GM12878 (cell line): Measurements from ENCODE around the gene ANKRD31. TPM values are rescaled to one million over a fixed set of nuclear protein-coding genes. Genes with fewer than 3 reads are reported as not detected.

Source experiments
- ATAC-seq: fragments of 200-7000 bp; cut with Tn5 transposase; 3 replicates; pipeline ENCODE4 v1.9.1; 2020; ENCODE audit warnings: mild to moderate bottlenecking, moderate library complexity
- BruUV-seq: library from RNA; stranded (reverse); fragments of 400-500 nt; replicated peaks from 2 replicates; lab custom pipeline; 2021; lab: Mats Ljungman, UMichigan
- CTCF ChIA-PET: fragments of 300-600 bp; sonication (Branson Sonifier 250); formaldehyde crosslinking; extraction: SDS; loops from one replicate; lab custom pipeline; 2021; ENCODE audit warnings: inconsistent platforms; lab: Yijun Ruan, JAX
- POLR2A ChIA-PET: fragments of 350-600 bp; formaldehyde crosslinking; extraction: SDS; loops from one replicate; lab custom pipeline; 2021; ENCODE audit warnings: inconsistent platforms; lab: Charles Lee
- RAD21 ChIA-PET: fragments of 300-600 bp; sonication (Branson Sonifier 250); formaldehyde crosslinking; loops from one replicate; lab custom pipeline; 2023; ENCODE audit warnings: antibody characterized with exemption; ENCODE audit not compliant: unreplicated experiment; lab: Charles Lee
- SMC1A ChIA-PET: fragments of 300-600 bp; sonication (Branson Sonifier 250); formaldehyde crosslinking; loops from one replicate; lab custom pipeline; 2023; ENCODE audit not compliant: unreplicated experiment, uncharacterized antibody; lab: Charles Lee
- DNase-seq: peaks from one replicate; pipeline ENCODE4 v3.0.0-alpha.2; 2011; ENCODE audit warnings: low read depth, low spot score
- FAIRE-seq: peaks from 3 replicates; lab custom pipeline; 2011; peaks lifted over from hg19 to GRCh38; lab: Jason Lieb, UNC
- H2AFZ ChIP-seq: 2 replicates; pipeline ENCODE4 v1.6.0; 2011; ENCODE audit warnings: low read depth, low read length, control low read depth; ENCODE audit not compliant: control insufficient read depth
- H3K27ac ChIP-seq: 2 replicates; pipeline ENCODE4 v1.5.1; 2011; ENCODE audit warnings: control low read depth; ENCODE audit not compliant: control insufficient read depth, insufficient read depth
- H3K27me3 ChIP-seq, 2 experiments: replicated peaks in 1 of 2; 2 replicates each; pipeline versions ENCODE4 v1.6.0 to v1.6.1; 2011; ENCODE audit warnings: low read length in 1 of 2; ENCODE audit not compliant: control insufficient read depth in 2 of 2, insufficient read depth in 2 of 2
- H3K36me3 ChIP-seq, 2 experiments: 2 replicates each; pipeline ENCODE4 v1.5.1; 2011; ENCODE audit warnings: low read length in 1 of 2; ENCODE audit not compliant: control insufficient read depth in 2 of 2, insufficient read depth in 2 of 2
- H3K4me1 ChIP-seq: 2 replicates; pipeline ENCODE4 v1.6.1; 2011; ENCODE audit warnings: mild to moderate bottlenecking, low read length, moderate library complexity, mixed read lengths; ENCODE audit not compliant: control insufficient read depth, insufficient read depth
- H3K4me2 ChIP-seq: 2 replicates; pipeline ENCODE4 v1.6.0; 2011; ENCODE audit warnings: control low read depth; ENCODE audit not compliant: control insufficient read depth, insufficient read depth
- H3K4me3 ChIP-seq: fragments of 200-600 bp; sonication (generic); 2 replicates; pipeline ENCODE4 v1.5.1; 2016
- H3K79me2 ChIP-seq: 2 replicates; pipeline ENCODE4 v1.6.0; 2011; ENCODE audit warnings: low read length; ENCODE audit not compliant: control insufficient read depth, insufficient read depth
- H3K9ac ChIP-seq: 2 replicates; pipeline ENCODE4 v1.8.0; 2011; ENCODE audit warnings: low read length, control low read depth, mixed read lengths; ENCODE audit not compliant: control insufficient read depth, insufficient read depth
- H3K9me3 ChIP-seq: replicated peaks from 3 replicates; pipeline ENCODE4 v1.5.1; 2011; ENCODE audit warnings: mild to moderate bottlenecking, low read length; ENCODE audit not compliant: control insufficient read depth, insufficient read depth
- H4K20me1 ChIP-seq: 2 replicates; pipeline ENCODE4 v1.6.0; 2011; ENCODE audit not compliant: control insufficient read depth, insufficient read depth
- CUX1 ChIP-seq: IDR thresholded peaks from 2 replicates; pipeline ENCODE4 v1.6.1; 2012; ENCODE audit warnings: improper control_type of control experiment, low read depth, low read length; ENCODE audit not compliant: insufficient replicate concordance
- JUND ChIP-seq: IDR thresholded peaks from 2 replicates; pipeline ENCODE4 v1.6.1; 2012; ENCODE audit warnings: low read depth, mild to moderate bottlenecking, low read length, improper control_type of control experiment, moderate library complexity
- PAX5 ChIP-seq: IDR thresholded peaks from 2 replicates; pipeline ENCODE4 v1.6.1; 2011; ENCODE audit warnings: low read depth, low read length, borderline replicate concordance
- RAD21 ChIP-seq: IDR thresholded peaks from 2 replicates; pipeline ENCODE4 v1.6.1; 2011; ENCODE audit warnings: mild to moderate bottlenecking, low read depth, low read length, moderate library complexity; ENCODE audit not compliant: insufficient read depth
- SIX5 ChIP-seq: IDR thresholded peaks from 2 replicates; pipeline ENCODE4 v1.6.1; 2011; ENCODE audit warnings: mild to moderate bottlenecking, low read depth, low read length, moderate library complexity; ENCODE audit not compliant: severe bottlenecking
- WGBS: methylation state at CpG from one replicate; pipeline ENCODE4 v1.1.6; 2016; ENCODE audit warnings: low lambda C conversion rate; ENCODE audit not compliant: insufficient replicate concordance, insufficient coverage; ENCODE audit errors: missing lambda C conversion rate; 5-methylcytosine and 5-hydroxymethylcytosine counted together
- in situ Hi-C: fragments of 300-500 bp; cut with MboI; formaldehyde crosslinking; loops from 9 replicates; pipeline ENCODE4 v1.14.3; 2018; ENCODE audit warnings: mixed read lengths
- intact Hi-C: fragments of 100-400 bp; cut with micrococcal nuclease; formaldehyde crosslinking; loops from one replicate; pipeline ENCODE4 v1.14.2; 2022; ENCODE audit not compliant: unreplicated experiment
- polyA plus RNA-seq, 11 experiments: library from polyadenylated mRNA; depleted of rRNA in 4 of 11; unstranded in 6 of 11; stranded (reverse) in 5 of 11; fragments of >200 nt; fragmentation: Nextera tagmentation in 4 of 11; fragmentation: Illumina TruSeq in 1 of 11; extraction: Ambion mirVana in 4 of 11; extraction: Trizol in 1 of 11; gene quantifications; 1 replicate in 1 of 11; 2 replicates in 10 of 11; pipeline versions ENCODE4 v1.2.1 to v1.2.3, GENCODE V29; 2011 to 2016; ENCODE audit warnings: inconsistent platforms in 2 of 11, missing spikeins in 2 of 11, low read depth in 1 of 11
- total RNA-seq, 4 experiments: library from RNA; depleted of rRNA in 3 of 4; stranded (reverse); fragments of >200 nt in 3 of 4; fragmentation: Illumina TruSeq in 1 of 4; extraction: Trizol in 1 of 4; gene quantifications; 2 replicates each; pipeline versions ENCODE4 v1.2.1 to v1.2.3, GENCODE V29; 2013 to 2021

Gene ANKRD31
- total and polyA plus RNA-seq, 10 of the 15 experiments (the other 5 are each of a cell fraction or from before 2014, with no cell fraction given), result under 0.01 to 0.10 (median 0.04) TPM; not detected in 3

- BruUV-seq, result no TSS peak
- ChIA-PET RAD21 (no interaction called here), POLR2A (no interaction called here), CTCF (no interaction called here), SMC1A (no interaction called here)
- no peak for ATAC-seq
- Histone ChIP-seq H4K20me1 (no peaks in the 10 kb centered on the region), H3K79me2 (no peaks in the 10 kb centered on the region), H2AFZ (no peak overlapping the region), H3K27ac (no peak overlapping the region), H3K4me3 (no peak overlapping the region), H3K27me3 (0 out of 4 replicates have a peak, but pooled peaks cover 0 to 3% of the 10 kb centered on the region in 2 experiments), H3K36me3 (no peaks in the 10 kb centered on the region), H3K4me1 (peaks cover 14% of the 10 kb centered on the region), H3K9me3 (no peaks in the 10 kb centered on the region), H3K4me2 (no peak overlapping the region), H3K9ac (no peak overlapping the region)
- DNase-seq, result no peak
- no peak for TF ChIP-seq JUND
- no peak for TF ChIP-seq CUX1
- no peak for TF ChIP-seq SIX5
- no peak for TF ChIP-seq PAX5
- no peak for TF ChIP-seq RAD21
- intact Hi-C loops (loop anchor here (10.0 kb wide), 1 partner anchor 630 kb away; no protein-coding TSS in a partner anchor), in situ Hi-C loops (no loop called here)
- no peak for FAIRE-seq
- 41% methylated on average over 2 of the region's 2 CpGs for whole genome bisulfite sequencing
Observed at GRCh38 chr5:75045071-75045470, 191.6 kb downstream of the ANKRD31 start.
